GM21576 (cell line): ENCODE data around the gene METTL25.
A peak's percentile ranks its signal among the peaks of the same experiment; 100 is the strongest.
"Not testable (repeated sequence)": the region's sequence is repeated elsewhere in the genome, so short reads cannot be mapped to it uniquely, and the experiment has no call there.

Source experiments
- ATAC-seq: cut with Tn5 transposase; IDR thresholded peaks from one replicate; pipeline ENCODE4 v1.9.1; 2021; ENCODE audit warnings: mild to moderate bottlenecking, moderate library complexity; ENCODE audit not compliant: unreplicated experiment

Gene METTL25

GRCh38 chr12:82358200-82359114 lies at the start of gene METTL25, which contains the start of gene CCDC59:
Gene METTL25 (plus strand): TSS chr12:82358529. CDS start chr12:82358566, 37 bp downstream.
Gene CCDC59 (minus strand): TSS chr12:82358387. CDS start chr12:82358376, 11 bp downstream.
- ATAC-seq = peak; percentile 93

- ATAC-seq = no peak
These were observed 43.9 kb upstream of the METTL25 start for GRCh38 chr12:82314406-82314892.

GRCh38 chr12:82319276-82319675 lies 39.1 kb upstream of the METTL25 start:
- ATAC-seq = no peak

- ATAC-seq = no peak
These were observed 32.6 kb upstream of the METTL25 start for GRCh38 chr12:82325540-82326336.

- ATAC-seq = peak; percentile 66
These were observed 31.3 kb upstream of the METTL25 start for GRCh38 chr12:82326905-82327503.

GRCh38 chr12:82327861-82328260 lies 30.5 kb upstream of the METTL25 start:
- ATAC-seq = no peak

- no peak for ATAC-seq
These were observed 28.8 kb upstream of the METTL25 start for GRCh38 chr12:82329508-82329907.

- ATAC-seq = no peak
These were observed 8.2 kb upstream of the METTL25 start for GRCh38 chr12:82350161-82350560.

- ATAC-seq = no peak
These were observed 6.9 kb upstream of the METTL25 start for GRCh38 chr12:82351390-82351789.

GRCh38 chr12:82357340-82357739 lies 989 bp upstream of the METTL25 start:
- no peak for ATAC-seq

GRCh38 chr12:82357845-82358199 lies 507 bp upstream of the METTL25 start:
- no peak for ATAC-seq

- peak; percentile 17 for ATAC-seq
These were observed 768 bp downstream of the METTL25 start for GRCh38 chr12:82359115-82359478.

- ATAC-seq = not testable (repeated sequence)
These were observed 2.5 kb downstream of the METTL25 start for GRCh38 chr12:82360834-82361233.

GRCh38 chr12:82361461-82361915 lies 3.2 kb downstream of the METTL25 start:
- ATAC-seq = no peak

GRCh38 chr12:82363990-82364389 lies 5.7 kb downstream of the METTL25 start:
- ATAC-seq = no peak

GRCh38 chr12:82366197-82366596 lies 7.9 kb downstream of the METTL25 start:
- no peak for ATAC-seq

GRCh38 chr12:82375201-82375600 lies 16.9 kb downstream of the METTL25 start:
- ATAC-seq = no peak

- no peak for ATAC-seq
These were observed 20.7 kb downstream of the METTL25 start for GRCh38 chr12:82378997-82379396.

- ATAC-seq = no peak
These were observed 25.7 kb downstream of the METTL25 start for GRCh38 chr12:82383930-82384552.

- ATAC-seq = no peak
These were observed 40.5 kb downstream of the METTL25 start for GRCh38 chr12:82398879-82399278.

- no peak for ATAC-seq
These were observed 42.5 kb downstream of the METTL25 start for GRCh38 chr12:82400819-82401218.
